HepG2 (cell line): ENCODE data around the gene JOSD1. TPM values are rescaled to one million over a fixed set of nuclear protein-coding genes. Genes with fewer than 3 reads are reported as not detected.

ENCODE experiments used
- FOXJ3 ChIP-seq: sonication (generic); formaldehyde crosslinking; IDR thresholded peaks from 2 replicates; pipeline ENCODE4 v1.4.0; 2020; ENCODE audit warnings: missing genetic modification reagents, mild to moderate bottlenecking, borderline replicate concordance
- GFI1 ChIP-seq: sonication (generic); formaldehyde crosslinking; IDR thresholded peaks from 2 replicates; pipeline ENCODE4 v1.5.0; 2020; ENCODE audit warnings: missing genetic modification reagents, mild to moderate bottlenecking, borderline replicate concordance
- IRX3 ChIP-seq: sonication (generic); formaldehyde crosslinking; IDR thresholded peaks from 2 replicates; pipeline ENCODE4 v1.8.1; 2023; ENCODE audit warnings: mild to moderate bottlenecking, low read depth, missing genetic modification reagents, borderline replicate concordance
- NFYC ChIP-seq: IDR thresholded peaks from 2 replicates; pipeline ENCODE4 v1.6.1; 2016; ENCODE audit warnings: missing genetic modification reagents, missing compliant biosample characterization
- POGZ ChIP-seq: sonication (generic); formaldehyde crosslinking; IDR thresholded peaks from 2 replicates; pipeline ENCODE4 v1.4.0; 2020; ENCODE audit warnings: mild to moderate bottlenecking, missing genetic modification reagents
- RXRA ChIP-seq: sonication (generic); formaldehyde crosslinking; IDR thresholded peaks from 2 replicates; pipeline ENCODE4 v1.5.1; 2020; ENCODE audit warnings: missing genetic modification reagents
- STAT5B ChIP-seq: sonication (generic); formaldehyde crosslinking; IDR thresholded peaks from 2 replicates; pipeline ENCODE4 v1.4.0; 2020; ENCODE audit warnings: missing genetic modification reagents
- SUZ12 ChIP-seq: fragments of 150-350 bp; IDR thresholded peaks from 2 replicates; pipeline ENCODE4 v1.6.1; 2014; ENCODE audit warnings: low read depth, low read length
- TAF1 ChIP-seq: sonication (generic); formaldehyde crosslinking; IDR thresholded peaks from 2 replicates; pipeline ENCODE4 v1.4.0; 2020; ENCODE audit warnings: missing genetic modification reagents
- TCF12 ChIP-seq, 2 experiments: fragments of 450-650 bp in 1 of 2; sonication (generic) in 1 of 2; formaldehyde crosslinking in 1 of 2; IDR thresholded peaks; 2 replicates each; pipeline versions ENCODE4 v1.6.1 to v1.8.0; 2017 to 2022; ENCODE audit warnings: antibody characterized with exemption in 1 of 2, mild to moderate bottlenecking in 1 of 2, missing genetic modification reagents in 1 of 2, moderate library complexity in 1 of 2
- ZNF282 ChIP-seq: fragments of 450-650 bp; IDR thresholded peaks from 2 replicates; pipeline ENCODE4 v1.6.1; 2018; ENCODE audit not compliant: partially characterized antibody
- ZNF431 ChIP-seq: sonication (generic); formaldehyde crosslinking; IDR thresholded peaks from 2 replicates; pipeline ENCODE4 v1.9.0; 2022; ENCODE audit warnings: missing genetic modification reagents, low read depth, mild to moderate bottlenecking, borderline replicate concordance
- ZNF768 ChIP-seq: sonication (generic); formaldehyde crosslinking; IDR thresholded peaks from 2 replicates; pipeline ENCODE4 v1.4.0; 2020; ENCODE audit warnings: missing genetic modification reagents
- ZNF878 ChIP-seq: sonication (generic); formaldehyde crosslinking; IDR thresholded peaks from 2 replicates; pipeline ENCODE4 v1.8.1; 2023; ENCODE audit warnings: mild to moderate bottlenecking, missing genetic modification reagents, moderate library complexity
- ZSCAN25 ChIP-seq: sonication (generic); formaldehyde crosslinking; IDR thresholded peaks from 2 replicates; pipeline ENCODE4 v1.8.0; 2022; ENCODE audit warnings: mild to moderate bottlenecking, missing genetic modification reagents
- polyA plus RNA-seq, 8 experiments: library from polyadenylated mRNA; depleted of rRNA in 3 of 8; stranded (reverse) in 7 of 8; unstranded in 1 of 8; fragments of >200 nt; fragmentation: Illumina TruSeq in 4 of 8; extraction: Trizol in 4 of 8; gene quantifications; 2 replicates each; pipeline versions ENCODE4 v1.2.1 to v1.2.3, GENCODE V29; 2011 to 2016; ENCODE audit warnings: low read depth in 4 of 8, missing spikeins in 1 of 8, mixed read lengths in 1 of 8; ENCODE audit not compliant: insufficient read depth in 1 of 8
- total RNA-seq, 5 experiments: library from RNA; depleted of rRNA; stranded (reverse); fragments of >200 nt; fragmentation: Illumina TruSeq; extraction: Trizol; gene quantifications; 2 replicates each; pipeline ENCODE4 v1.2.3, GENCODE V29; 2016; ENCODE audit warnings: low read depth in 1 of 5
- TF ChIP-seq, protein P1 (sequence below): sonication (generic); formaldehyde crosslinking; IDR thresholded peaks from 2 replicates; pipeline ENCODE4 v1.4.0; 2020; ENCODE audit warnings: mild to moderate bottlenecking, missing genetic modification reagents, borderline replicate concordance
- TF ChIP-seq, protein P2 (sequence below): IDR thresholded peaks from 2 replicates; pipeline ENCODE4 v1.6.1; 2016; ENCODE audit warnings: control low read depth
- TF ChIP-seq, protein P3 (sequence below): sonication (generic); formaldehyde crosslinking; conservative IDR thresholded peaks from 2 replicates; pipeline ENCODE4 v1.5.0; 2020; ENCODE audit warnings: missing genetic modification reagents
- TF ChIP-seq, protein P4 (sequence below): sonication (generic); formaldehyde crosslinking; IDR thresholded peaks from 2 replicates; pipeline ENCODE4 v1.5.1; 2020; ENCODE audit warnings: missing genetic modification reagents, mild to moderate bottlenecking, borderline replicate concordance

The JOSD1 gene
- total and polyA plus RNA-seq, 2 of the 13 experiments (the other 11 are each of a cell fraction or from before 2014, with no cell fraction given): 31.7 to 38.4 TPM

DNA sequence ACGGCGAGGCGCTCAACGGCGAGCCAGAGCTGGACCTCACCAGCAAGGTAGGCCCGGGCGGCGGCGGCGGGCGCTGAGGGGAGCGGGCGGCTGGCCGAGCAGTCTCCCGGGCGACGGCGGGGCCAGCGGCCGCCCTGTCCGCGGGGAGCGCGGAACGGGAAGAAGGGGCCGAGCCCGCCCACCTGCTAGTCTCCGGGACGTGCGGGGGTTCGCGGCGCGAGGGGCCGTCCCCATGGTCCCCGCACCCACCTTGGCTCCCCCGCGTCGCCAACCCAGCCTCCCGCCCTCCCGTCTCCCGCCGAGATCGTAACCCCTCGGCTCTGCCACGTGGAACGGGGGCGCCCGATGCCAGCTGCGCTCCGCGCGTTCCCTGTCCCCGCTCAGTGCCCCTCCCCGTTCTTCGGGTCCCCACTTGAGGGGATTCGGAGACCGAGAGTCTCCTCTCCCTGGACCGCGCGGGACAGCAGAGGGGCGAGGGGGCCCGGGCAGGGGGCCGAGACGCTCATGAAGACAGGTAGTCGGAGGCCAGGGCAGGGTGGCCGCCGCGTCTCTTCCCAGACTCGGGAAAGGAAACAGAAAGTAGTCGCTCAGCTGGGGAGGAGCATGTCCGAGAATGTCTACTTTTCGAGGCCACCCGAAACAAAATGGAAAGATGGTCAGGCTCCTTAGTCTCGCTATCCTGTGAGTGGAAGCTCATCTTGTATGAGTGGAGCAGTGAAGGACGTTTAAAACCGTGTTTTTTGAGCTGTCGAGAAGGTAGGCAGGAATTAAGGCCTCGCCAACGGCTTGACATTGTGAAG is 5.6 kb upstream of the JOSD1 start (continued):
- TF ChIP-seq, protein P1, sequence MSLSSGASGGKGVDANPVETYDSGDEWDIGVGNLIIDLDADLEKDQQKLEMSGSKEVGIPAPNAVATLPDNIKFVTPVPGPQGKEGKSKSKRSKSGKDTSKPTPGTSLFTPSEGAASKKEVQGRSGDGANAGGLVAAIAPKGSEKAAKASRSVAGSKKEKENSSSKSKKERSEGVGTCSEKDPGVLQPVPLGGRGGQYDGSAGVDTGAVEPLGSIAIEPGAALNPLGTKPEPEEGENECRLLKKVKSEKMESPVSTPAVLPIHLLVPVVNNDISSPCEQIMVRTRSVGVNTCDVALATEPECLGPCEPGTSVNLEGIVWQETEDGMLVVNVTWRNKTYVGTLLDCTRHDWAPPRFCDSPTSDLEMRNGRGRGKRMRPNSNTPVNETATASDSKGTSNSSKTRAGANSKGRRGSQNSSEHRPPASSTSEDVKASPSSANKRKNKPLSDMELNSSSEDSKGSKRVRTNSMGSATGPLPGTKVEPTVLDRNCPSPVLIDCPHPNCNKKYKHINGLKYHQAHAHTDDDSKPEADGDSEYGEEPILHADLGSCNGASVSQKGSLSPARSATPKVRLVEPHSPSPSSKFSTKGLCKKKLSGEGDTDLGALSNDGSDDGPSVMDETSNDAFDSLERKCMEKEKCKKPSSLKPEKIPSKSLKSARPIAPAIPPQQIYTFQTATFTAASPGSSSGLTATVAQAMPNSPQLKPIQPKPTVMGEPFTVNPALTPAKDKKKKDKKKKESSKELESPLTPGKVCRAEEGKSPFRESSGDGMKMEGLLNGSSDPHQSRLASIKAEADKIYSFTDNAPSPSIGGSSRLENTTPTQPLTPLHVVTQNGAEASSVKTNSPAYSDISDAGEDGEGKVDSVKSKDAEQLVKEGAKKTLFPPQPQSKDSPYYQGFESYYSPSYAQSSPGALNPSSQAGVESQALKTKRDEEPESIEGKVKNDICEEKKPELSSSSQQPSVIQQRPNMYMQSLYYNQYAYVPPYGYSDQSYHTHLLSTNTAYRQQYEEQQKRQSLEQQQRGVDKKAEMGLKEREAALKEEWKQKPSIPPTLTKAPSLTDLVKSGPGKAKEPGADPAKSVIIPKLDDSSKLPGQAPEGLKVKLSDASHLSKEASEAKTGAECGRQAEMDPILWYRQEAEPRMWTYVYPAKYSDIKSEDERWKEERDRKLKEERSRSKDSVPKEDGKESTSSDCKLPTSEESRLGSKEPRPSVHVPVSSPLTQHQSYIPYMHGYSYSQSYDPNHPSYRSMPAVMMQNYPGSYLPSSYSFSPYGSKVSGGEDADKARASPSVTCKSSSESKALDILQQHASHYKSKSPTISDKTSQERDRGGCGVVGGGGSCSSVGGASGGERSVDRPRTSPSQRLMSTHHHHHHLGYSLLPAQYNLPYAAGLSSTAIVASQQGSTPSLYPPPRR (CRISPR knock-in tag): no peak; the same call in 1 of the 2 replicates
- TF ChIP-seq TCF12 (IDR thresholded peaks at IDR 0.05): no peak
- TF ChIP-seq TCF12 (CRISPR knock-in tag; IDR thresholded peaks at IDR 0.05): no peak
- TF ChIP-seq IRX3 (CRISPR knock-in tag): no peak
- no peak for TF ChIP-seq ZNF431 (CRISPR knock-in tag)
- no peak for TF ChIP-seq ZNF878
- TF ChIP-seq ZSCAN25 (CRISPR knock-in tag): no peak
- no peak; the same call in 1 of the 2 replicates for TF ChIP-seq GFI1
- no peak for TF ChIP-seq SUZ12
- no peak for TF ChIP-seq RXRA
- no peak for TF ChIP-seq STAT5B (CRISPR knock-in tag)
- TF ChIP-seq, protein P2, sequence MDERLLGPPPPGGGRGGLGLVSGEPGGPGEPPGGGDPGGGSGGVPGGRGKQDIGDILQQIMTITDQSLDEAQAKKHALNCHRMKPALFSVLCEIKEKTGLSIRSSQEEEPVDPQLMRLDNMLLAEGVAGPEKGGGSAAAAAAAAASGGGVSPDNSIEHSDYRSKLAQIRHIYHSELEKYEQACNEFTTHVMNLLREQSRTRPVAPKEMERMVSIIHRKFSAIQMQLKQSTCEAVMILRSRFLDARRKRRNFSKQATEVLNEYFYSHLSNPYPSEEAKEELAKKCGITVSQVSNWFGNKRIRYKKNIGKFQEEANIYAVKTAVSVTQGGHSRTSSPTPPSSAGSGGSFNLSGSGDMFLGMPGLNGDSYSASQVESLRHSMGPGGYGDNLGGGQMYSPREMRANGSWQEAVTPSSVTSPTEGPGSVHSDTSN: no peak
- peak; percentile 22; the same call in 1 of the 2 replicates for TF ChIP-seq ZNF768 (CRISPR knock-in tag)
- peak; percentile 31; the same call in 1 of the 2 replicates for TF ChIP-seq TAF1 (CRISPR knock-in tag)
- no peak for TF ChIP-seq NFYC (CRISPR knock-in tag)
- TF ChIP-seq, protein P3, sequence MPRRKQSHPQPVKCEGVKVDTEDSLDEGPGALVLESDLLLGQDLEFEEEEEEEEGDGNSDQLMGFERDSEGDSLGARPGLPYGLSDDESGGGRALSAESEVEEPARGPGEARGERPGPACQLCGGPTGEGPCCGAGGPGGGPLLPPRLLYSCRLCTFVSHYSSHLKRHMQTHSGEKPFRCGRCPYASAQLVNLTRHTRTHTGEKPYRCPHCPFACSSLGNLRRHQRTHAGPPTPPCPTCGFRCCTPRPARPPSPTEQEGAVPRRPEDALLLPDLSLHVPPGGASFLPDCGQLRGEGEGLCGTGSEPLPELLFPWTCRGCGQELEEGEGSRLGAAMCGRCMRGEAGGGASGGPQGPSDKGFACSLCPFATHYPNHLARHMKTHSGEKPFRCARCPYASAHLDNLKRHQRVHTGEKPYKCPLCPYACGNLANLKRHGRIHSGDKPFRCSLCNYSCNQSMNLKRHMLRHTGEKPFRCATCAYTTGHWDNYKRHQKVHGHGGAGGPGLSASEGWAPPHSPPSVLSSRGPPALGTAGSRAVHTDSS: no peak
- no peak for TF ChIP-seq FOXJ3 (CRISPR knock-in tag)
- TF ChIP-seq, protein P4, sequence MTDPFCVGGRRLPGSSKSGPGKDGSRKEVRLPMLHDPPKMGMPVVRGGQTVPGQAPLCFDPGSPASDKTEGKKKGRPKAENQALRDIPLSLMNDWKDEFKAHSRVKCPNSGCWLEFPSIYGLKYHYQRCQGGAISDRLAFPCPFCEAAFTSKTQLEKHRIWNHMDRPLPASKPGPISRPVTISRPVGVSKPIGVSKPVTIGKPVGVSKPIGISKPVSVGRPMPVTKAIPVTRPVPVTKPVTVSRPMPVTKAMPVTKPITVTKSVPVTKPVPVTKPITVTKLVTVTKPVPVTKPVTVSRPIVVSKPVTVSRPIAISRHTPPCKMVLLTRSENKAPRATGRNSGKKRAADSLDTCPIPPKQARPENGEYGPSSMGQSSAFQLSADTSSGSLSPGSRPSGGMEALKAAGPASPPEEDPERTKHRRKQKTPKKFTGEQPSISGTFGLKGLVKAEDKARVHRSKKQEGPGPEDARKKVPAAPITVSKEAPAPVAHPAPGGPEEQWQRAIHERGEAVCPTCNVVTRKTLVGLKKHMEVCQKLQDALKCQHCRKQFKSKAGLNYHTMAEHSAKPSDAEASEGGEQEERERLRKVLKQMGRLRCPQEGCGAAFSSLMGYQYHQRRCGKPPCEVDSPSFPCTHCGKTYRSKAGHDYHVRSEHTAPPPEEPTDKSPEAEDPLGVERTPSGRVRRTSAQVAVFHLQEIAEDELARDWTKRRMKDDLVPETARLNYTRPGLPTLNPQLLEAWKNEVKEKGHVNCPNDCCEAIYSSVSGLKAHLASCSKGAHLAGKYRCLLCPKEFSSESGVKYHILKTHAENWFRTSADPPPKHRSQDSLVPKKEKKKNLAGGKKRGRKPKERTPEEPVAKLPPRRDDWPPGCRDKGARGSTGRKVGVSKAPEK (CRISPR knock-in tag): no peak
- TF ChIP-seq POGZ: no peak
- no peak for TF ChIP-seq ZNF282
